ENCODE measurements around the gene MAEL. TPM values are rescaled to one million over a fixed set of nuclear protein-coding genes. Genes with fewer than 3 reads are reported as not detected.

MAEL gene
- not detected for total RNA-seq (2013)
- not detected for polyA plus RNA-seq
- not detected in 2 replicates for polyA minus RNA-seq
- 0 to 2.4 (median 0.08) reads per million in 11 experiments for total RNA-seq

GRCh38 chr1:166988974-166989515, at the start of gene MAEL:
TSS of gene MAEL (plus strand) at chr1:166989280. CDS start at chr1:166989353, 73 bp downstream.
- intact Hi-C loops (cut with micrococcal nuclease), result no loop called here
- Histone ChIP-seq H3K36me3 (replicated peaks in 1 of 2; ENCODE audit: control insufficient read depth in 1 of 2, insufficient read depth in 2 of 2, low read length in 2 of 2) (no peaks in the 10 kb centered on the region), H3K27ac (ENCODE audit: low read depth in 1 of 2, low read length in 2 of 2) (no peak within 1 kb of the TSS), H3K79me2 (ENCODE audit: insufficient read depth, low read length) (no peaks in the 10 kb centered on the region), H3K4me1 (ENCODE audit: control insufficient read depth in 1 of 2, insufficient read depth in 2 of 2, low read length in 2 of 2) (no peaks in the 10 kb centered on the region), H3K4me2 (replicated peaks; ENCODE audit: extremely low read depth, low read length, poor library complexity, severe bottlenecking) (no peak within 1 kb of the TSS), H4K20me1 (ENCODE audit: insufficient read depth, low read length) (no peaks in the 10 kb centered on the region), H3K27me3 (ENCODE audit: control insufficient read depth in 2 of 2, insufficient read depth in 2 of 2, low read length in 2 of 2) (no peaks in the 10 kb centered on the region), H2AFZ (ENCODE audit: insufficient read depth, low read depth, low read length, poor library complexity, severe bottlenecking) (no peak within 1 kb of the TSS), H3K9ac (ENCODE audit: insufficient read depth, low read length, poor library complexity, severe bottlenecking) (no peak within 1 kb of the TSS), H3K9me3 (replicated peaks in 1 of 2; ENCODE audit: control insufficient read depth in 1 of 2, insufficient read depth in 1 of 2, low read length in 2 of 2) (peaks cover 9 to 12% of the 10 kb centered on the region in 2 donors), H3K4me3 (replicated peaks in 1 of 3; ENCODE audit: low read depth in 2 of 3, low read length in 3 of 3) (no peak within 1 kb of the TSS)
- no peaks in the 10 kb centered on the region for H3K4me1 Mint-ChIP-seq
- TF ChIP-seq CTCF (IDR thresholded peaks at IDR 0.05), result no peak
- H3K9me3 Mint-ChIP-seq, result peaks cover 4 to 14% (median 11%) of the 10 kb centered on the region in 7 donors
- no peak for DNase-seq
- peaks cover 0 to 4% (median 2%) of the 10 kb centered on the region in 3 donors for H3K27me3 Mint-ChIP-seq (ENCODE audit: low read depth in 3 of 3)
- WGBS (ENCODE audit: insufficient coverage), result 93% methylated on average over 39 of the region's 45 CpGs
- no peaks in the 10 kb centered on the region for H3K36me3 Mint-ChIP-seq
- no peak within 1 kb of the TSS for H3K27ac Mint-ChIP-seq
- no peak within 1 kb of the TSS for H3K4me3 Mint-ChIP-seq

GRCh38 chr1:166939741-166940375, 49.2 kb upstream of the MAEL start:
- Mint-ChIP-seq H3K4me3 (no peak overlapping the region), H3K27me3 (ENCODE audit: low read depth in 3 of 3) (peaks cover 0 to 2% (median 1%) of the 10 kb centered on the region in 3 donors), H3K9me3 (peaks cover 0 to 2% (median 0%) of the 10 kb centered on the region in 7 donors), H3K36me3 (no peaks in the 10 kb centered on the region), H3K4me1 (no peaks in the 10 kb centered on the region), H3K27ac (no peak overlapping the region)
- Histone ChIP-seq H2AFZ (ENCODE audit: insufficient read depth, low read depth, low read length, poor library complexity, severe bottlenecking) (no peak overlapping the region), H3K27me3 (ENCODE audit: control insufficient read depth in 2 of 2, insufficient read depth in 2 of 2, low read length in 2 of 2) (no peaks in the 10 kb centered on the region), H3K4me3 (replicated peaks in 1 of 3; ENCODE audit: low read depth in 2 of 3, low read length in 3 of 3) (no peak overlapping the region), H3K36me3 (replicated peaks in 1 of 2; ENCODE audit: control insufficient read depth in 1 of 2, insufficient read depth in 2 of 2, low read length in 2 of 2) (no peaks in the 10 kb centered on the region), H3K9me3 (replicated peaks in 1 of 2; ENCODE audit: control insufficient read depth in 1 of 2, insufficient read depth in 1 of 2, low read length in 2 of 2) (no peaks in the 10 kb centered on the region), H3K4me1 (ENCODE audit: control insufficient read depth in 1 of 2, insufficient read depth in 2 of 2, low read length in 2 of 2) (no peaks in the 10 kb centered on the region), H3K27ac (ENCODE audit: low read depth in 1 of 2, low read length in 2 of 2) (no peak overlapping the region), H4K20me1 (ENCODE audit: insufficient read depth, low read length) (no peaks in the 10 kb centered on the region), H3K4me2 (replicated peaks; ENCODE audit: extremely low read depth, low read length, poor library complexity, severe bottlenecking) (no peak overlapping the region), H3K79me2 (ENCODE audit: insufficient read depth, low read length) (no peaks in the 10 kb centered on the region), H3K9ac (ENCODE audit: insufficient read depth, low read length, poor library complexity, severe bottlenecking) (no peak overlapping the region)
- 100% methylated on average over 1 of the region's 5 CpGs for WGBS (ENCODE audit: insufficient coverage)
- DNase-seq, result no peak
- intact Hi-C loops (cut with micrococcal nuclease), result no loop called here
- no peak for TF ChIP-seq CTCF (IDR thresholded peaks at IDR 0.05)
